ENCODE measurements around the gene IFI27L2. TPM values are rescaled to one million over a fixed set of nuclear protein-coding genes. Genes with fewer than 3 reads are reported as not detected.

IFI27L2 gene
- total RNA-seq, 2 experiments from 2014 or later: 53.1 to 62.2 TPM

DNA sequence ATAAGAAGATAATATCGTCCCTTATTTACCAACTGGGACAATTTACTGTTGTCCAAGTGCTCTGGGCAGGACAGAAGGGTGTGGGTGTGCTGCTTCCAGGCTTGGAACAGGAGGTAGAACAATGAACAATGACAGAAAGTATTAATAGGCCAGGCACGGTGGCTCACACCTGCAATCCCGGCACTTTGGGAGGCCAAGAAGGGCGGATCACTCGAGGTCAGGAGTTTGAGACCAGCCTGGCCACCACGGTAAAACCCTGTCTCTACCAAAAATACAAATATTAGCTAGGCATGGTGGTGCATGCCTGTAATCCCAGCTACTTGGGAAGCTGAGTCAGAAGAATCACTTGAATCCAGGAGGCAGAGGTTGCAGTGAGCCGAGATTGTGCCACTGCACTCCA is 16.3 kb downstream of the IFI27L2 start:
- ChIA-PET POLR2A (no interaction called here), CTCF (no interaction called here)

DNA sequence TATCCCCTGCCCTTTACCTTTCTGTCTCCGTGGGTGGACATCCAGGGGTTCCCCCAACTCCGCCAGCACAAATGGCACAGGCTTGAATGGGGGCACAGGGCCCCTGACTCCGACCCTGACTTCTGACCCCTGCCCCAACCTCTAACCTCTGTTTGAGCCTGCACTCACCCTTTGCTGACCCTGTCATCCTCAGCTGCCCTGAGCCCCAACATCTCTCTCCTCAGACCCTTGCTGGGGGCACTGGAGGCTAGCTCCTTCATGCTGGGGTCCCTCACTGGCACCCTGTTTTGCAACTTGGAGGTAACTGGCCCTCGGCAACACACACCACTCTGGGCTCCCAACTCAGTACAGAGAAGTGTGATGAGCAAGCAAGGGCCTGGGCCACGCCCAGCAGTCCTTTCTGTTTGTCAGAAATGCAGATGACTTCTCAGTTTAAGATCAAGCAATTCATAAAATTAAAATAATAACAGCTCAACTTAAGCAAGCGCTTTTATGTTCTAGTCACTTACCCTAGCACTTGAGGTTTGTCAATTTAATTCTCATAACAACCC is 16.8 kb downstream of the IFI27L2 start:
- CTCF ChIA-PET: no interaction called here
- POLR2A ChIA-PET: no interaction called here

DNA sequence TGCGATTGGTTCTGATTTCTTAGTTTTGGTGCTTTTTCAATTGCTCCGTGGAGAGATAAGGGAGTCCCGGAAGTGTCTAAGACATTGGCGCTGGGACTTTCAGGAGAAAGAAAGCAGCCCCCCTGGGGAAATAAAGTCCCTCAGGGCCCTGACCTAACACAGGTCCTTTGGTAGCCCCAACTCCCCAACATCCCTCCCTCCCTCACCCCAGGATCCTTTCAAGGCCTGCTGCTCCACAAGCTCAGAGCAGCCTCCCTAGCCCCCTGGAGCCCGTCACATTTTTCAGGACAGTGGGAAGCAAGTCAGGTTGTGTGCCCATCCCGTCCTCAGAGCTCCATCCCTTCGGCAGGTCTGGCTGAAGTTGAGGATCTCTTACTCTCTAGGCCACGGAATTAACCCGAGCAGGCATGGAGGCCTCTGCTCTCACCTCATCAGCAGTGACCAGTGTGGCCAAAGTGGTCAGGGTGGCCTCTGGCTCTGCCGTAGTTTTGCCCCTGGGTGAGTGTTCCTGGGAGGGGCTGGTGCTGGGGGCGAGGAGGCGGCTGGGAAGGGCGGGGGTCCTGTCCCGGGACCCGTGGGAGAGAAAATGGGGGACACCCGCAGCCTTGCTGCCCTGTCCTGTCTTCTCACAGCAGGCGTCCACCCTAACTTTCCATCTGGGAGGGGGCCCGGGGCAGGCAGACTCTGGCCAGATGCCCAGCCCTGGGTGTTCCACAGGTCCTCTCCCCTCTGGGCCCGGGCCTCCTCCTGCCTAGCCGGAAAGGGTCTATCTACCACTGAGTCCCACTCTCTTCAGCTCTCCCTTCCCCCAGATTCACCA is 17.9 kb downstream of the IFI27L2 start:
- ChIA-PET POLR2A (no interaction called here), CTCF (no interaction called here)

DNA sequence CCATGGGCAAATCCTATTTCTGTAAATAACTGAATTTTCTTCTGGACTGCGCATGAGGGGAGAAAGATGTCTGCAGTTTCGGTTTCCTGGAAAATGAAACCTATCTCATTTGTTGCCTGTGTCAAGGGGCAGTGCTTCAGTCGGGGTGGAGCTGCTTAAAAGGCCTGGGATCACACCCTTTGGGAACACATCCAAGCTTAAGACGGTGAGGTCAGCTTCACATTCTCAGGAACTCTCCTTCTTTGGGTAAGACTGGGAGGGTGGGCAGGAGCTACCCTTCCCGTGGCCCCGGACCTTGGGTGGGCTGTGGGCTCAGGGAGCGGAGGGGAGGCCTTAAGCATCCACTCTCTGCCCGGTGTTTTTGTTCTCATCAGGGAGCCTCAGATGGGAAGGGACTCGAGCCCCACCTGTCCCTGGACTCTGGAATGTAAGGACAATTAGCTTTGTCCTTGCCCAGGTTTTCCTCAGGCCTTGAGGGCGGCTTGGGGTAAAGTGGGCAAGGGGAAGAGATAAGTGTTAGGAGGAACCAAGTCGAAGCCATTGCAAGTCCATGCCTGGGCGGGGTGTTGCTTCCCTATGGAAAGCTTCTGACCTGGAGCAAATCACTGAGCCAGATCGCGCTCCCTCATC is 18.7 kb downstream of the IFI27L2 start, which contains the start of gene IFI27:
TSS of gene IFI27 (plus strand) at position 185 of the 630 bp plus-strand sequence.
- ChIA-PET POLR2A (no interaction called here), CTCF (no interaction called here)

DNA sequence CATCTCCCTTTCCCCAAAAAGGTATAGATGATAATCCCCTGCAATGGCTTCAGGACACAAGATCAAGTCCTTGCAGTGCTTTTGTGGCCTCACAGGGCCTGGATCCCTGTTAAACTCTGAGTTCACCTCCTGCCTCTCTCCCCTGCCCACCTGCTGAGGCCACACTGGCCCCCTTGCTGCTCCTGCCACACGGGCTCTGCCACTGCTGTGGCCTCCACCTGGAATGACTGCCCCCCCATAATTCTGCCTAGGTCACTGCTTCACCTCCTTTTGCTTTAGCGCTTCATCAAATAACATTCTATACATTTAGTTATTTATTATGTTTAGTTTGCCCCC is 19.5 kb downstream of the IFI27L2 start:
- ChIA-PET CTCF (no interaction called here), POLR2A (no interaction called here)

DNA sequence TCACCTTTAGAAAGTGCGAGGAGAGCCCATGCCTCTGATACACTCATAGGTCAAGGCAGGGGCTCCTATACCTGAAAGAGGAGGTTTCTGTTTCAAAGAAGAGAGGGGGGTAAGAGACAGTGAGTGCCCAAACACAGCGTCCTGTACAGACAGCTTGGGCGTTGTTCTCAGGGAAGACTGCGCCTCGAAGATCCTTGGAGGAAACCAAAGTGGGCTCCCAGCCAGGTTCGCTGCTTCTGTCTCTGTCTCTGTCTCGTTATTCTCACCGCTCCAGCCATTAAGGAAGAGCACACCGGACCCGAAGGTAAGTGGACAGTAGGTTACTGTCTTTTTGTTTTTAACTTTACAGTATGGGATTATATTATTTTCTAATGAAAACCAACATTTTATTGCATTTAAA is 24.7 kb downstream of the IFI27L2 start:
- POLR2A ChIA-PET: no interaction called here
- CTCF ChIA-PET: no interaction called here

DNA sequence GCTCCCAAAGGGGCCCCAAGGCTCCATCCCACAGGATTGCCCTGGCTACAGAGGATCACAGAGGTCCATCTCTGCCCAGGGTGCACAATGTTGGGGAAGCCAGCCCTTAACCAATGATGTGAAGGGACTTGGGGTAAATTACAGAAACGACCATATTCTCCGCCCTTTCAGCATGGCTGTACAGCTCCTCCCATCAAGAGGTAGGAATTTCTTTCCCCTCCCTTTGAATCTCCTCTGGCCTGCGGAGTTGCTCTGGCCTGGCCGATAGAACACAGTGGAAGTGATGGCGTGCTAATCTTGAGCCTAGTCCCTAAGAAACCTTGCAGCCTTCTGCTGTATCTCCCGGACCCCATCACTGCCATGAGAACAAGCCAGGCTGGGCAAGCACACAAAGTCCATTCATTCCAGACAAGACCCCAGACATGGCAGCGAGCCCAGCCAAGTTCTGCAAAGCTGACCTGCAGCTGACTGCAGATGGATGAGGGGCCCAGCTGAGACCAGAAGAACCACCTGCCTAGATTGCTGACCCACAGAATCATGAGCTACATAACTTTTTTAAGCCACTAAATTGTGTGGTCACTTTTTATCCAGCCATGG is 25.8 kb downstream of the IFI27L2 start:
- POLR2A ChIA-PET: no interaction called here
- CTCF ChIA-PET: no interaction called here

DNA sequence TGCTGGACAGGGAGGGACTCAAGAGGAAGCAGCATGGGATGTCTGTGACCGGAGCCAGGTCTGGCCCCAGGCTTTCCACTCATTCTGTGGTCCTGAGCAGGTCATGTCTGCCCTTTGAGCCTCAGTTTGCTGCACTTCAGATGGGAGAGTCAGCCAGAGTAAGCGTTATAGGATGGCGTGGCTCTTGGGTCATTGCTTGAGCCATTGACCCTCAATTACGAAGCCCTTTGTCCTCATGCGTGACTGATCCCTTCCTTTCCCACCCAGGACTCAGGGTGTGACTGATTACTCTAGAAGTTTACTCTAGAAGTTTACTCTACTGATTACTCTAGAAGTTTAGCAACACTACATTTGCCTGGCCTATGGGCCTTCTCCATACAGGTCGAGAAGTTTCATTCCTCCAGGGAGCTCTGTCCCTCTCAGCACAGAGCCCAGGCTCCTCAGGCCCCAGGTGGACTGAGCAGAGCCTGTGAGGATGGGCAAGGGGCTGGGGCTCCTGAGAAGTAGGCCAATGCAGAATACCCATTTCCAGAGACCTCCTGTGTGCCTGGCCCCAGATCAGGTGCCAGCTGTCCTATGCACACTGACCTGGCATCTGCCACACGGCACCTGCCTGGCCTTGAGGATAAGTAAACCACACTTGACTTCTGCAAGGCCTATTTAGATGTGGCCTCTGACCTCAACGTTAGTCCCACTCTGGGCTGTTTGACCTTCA is 26.5 kb downstream of the IFI27L2 start:
- CTCF ChIA-PET: no interaction called here
- POLR2A ChIA-PET: no interaction called here

DNA sequence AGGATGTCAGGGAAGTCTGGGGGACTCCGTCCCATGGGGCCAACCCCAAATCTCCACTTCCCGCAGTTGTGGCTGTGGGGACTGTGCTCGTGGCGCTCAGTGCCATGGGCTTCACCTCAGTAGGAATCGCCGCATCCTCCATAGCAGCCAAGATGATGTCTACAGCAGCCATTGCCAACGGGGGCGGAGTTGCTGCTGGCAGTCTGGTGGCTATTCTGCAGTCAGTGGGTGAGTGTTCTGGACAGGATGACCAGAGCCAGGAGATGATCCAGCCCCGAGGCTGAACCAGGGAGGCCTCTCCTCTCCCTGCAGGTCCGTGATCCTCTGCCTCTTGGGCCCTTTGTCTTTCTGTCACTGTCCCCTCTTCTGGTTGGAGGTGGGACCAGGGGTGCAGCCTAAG is 27.7 kb downstream of the IFI27L2 start:
- POLR2A ChIA-PET: no interaction called here
- CTCF ChIA-PET: no interaction called here

DNA sequence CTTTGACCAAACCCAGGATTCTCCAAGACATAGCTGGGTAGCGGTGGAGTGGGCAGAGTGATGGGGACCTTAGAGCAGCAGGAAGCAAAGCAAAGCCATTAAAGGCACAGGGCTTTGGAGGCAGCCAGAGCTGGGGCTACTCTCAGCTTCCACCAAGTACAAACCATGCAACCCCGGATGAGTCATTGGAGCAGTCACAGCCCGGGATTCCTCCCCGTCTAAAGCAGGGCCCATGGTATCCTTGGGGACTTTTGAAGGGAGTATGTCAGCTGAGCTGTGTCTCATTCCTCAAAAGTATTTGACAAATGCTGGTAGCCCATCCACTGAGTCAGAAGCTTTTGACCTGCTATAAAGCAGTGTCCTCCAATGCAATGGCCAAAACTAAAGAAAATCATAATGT is 28.6 kb downstream of the IFI27L2 start:
- POLR2A ChIA-PET: no interaction called here

DNA sequence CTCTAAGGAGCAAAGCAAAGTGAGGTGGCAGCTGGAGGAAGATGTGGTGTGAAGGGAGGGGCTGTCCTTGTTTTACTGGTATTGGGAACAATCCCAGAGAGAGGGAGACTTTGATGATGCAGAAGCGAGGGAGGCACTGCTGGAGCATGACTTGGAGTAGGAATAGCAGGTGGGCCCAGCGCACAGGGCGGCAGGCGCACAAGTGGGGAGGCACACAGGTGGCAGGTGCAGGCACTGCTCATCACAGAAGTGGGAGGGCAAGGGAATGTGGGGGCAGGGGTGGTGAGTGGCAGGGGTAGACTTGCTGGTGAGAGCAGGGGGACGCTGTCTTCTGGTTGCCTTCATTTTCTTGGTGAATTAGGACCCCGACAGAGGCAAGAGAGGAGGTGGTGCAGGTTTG is 30.4 kb downstream of the IFI27L2 start:
- ChIA-PET POLR2A (no interaction called here), CTCF (no interaction called here)

More for the DNA sequence above, 28.6 kb downstream of the IFI27L2 start:
- CTCF ChIA-PET: no interaction called here

DNA sequence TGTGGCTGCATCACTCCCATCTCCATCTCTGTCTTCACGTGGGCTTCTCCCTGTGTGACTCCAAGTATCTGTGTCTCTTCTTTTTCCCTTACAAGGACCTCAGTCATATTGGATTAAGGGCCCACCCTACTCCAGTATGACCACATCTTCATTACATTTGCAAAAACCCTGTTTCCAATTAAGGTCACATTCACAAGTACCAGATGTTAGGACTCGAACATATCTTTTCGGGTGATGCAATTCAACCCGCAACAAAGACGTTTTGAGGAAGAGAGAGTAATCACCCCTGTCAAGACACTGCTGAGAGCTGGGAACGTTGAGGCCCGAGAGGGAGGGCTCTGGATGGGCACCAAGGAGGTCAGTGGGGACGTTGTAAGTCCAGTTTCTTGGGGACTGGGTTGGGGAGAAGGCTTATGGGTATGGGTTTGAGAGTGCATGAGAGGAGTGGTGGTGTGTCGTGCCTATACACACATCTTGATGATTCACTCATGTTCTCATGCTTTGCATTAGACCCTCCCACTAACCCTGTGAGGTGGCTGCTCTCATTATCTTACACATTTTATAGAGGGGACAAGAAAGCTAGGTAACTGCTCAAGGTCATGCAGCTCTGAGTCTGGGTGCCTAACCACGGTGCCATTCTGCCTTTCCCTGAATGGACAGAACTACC is 30.9 kb downstream of the IFI27L2 start:
- CTCF ChIA-PET: no interaction called here
- POLR2A ChIA-PET: no interaction called here

DNA sequence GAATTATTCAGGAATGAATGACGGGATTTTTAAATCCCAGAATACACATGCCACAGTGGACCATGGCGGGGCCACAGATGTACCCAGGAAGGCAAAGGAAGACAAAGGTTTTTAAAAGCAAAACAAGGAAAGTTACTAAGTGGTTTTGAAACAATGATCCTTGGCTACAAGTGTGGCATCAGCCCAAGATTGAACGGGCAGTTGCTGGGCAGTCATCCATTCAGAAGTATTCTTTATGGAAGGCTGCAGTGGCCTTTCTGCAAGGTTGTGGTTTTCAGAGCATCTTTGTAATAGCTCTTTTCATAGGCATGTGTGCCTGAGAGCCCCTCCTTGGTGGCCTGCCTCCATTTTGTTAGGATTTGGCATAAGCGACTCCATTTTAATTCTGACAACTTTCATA is 32.3 kb downstream of the IFI27L2 start:
- ChIA-PET CTCF (interaction anchor here (0.5 kb wide), 1 partner anchor 868 kb away, joined by 3 read pairs; no protein-coding TSS in a partner anchor), POLR2A (no interaction called here)

DNA sequence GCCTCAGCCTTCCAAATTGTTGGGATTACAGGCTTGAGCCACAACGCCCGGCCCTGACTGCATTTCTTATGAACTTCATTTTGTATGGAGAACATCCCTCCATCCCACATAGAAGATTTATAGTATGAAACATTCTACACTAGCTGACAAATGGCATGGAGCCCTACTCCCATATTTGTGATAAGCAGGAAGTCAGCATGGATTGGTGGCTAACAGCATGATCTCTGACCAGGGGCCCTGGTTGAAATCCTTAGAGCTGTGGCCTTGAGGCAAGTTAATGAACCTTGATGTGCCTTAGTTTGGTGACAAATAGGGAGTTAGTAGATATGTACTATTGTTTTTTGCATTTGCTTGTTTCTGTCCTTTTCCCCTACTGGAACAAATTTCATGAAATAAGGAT is 36.0 kb downstream of the IFI27L2 start:
- ChIA-PET POLR2A (no interaction called here), CTCF (no interaction called here)

DNA sequence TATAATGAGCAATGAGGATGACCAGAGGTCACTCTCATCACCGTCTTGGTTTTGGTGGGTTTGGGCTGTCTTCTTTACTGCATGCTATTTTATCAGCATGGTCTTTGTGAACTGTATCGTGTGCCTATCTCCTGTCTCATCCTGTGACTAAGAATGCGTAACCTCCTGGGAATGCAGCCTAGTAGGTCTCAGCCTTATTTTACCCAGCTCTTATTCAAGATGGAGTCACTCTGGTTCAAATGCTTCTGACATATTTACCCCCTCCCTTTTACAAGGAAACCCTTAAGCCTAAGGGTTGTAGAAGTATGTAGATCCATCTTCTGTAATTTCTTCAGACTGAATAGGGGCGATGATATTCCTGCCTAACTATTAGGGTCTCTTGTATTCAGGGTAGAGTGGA is 39.9 kb downstream of the IFI27L2 start:
- CTCF ChIA-PET: no interaction called here
- POLR2A ChIA-PET: no interaction called here

DNA sequence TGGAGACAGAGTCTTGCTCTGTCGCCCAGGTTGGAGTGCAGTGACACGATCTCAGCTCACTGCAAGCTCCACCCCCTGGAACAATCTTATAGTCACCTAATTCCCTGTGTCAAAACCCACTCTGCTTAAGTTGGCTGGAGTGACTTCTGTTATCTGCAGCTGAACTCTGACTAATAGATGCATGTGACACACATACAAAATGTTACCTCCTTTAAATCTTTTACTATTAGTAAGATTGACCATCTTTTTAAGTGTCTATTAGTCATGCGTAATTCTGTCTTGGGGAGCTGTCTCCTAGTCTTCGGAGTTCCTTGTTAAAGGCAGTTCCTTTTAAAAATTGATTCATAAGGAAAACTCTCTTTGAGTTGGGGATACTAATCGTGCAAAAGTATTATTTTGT is 40.9 kb downstream of the IFI27L2 start:
- POLR2A ChIA-PET: no interaction called here
- CTCF ChIA-PET: no interaction called here

DNA sequence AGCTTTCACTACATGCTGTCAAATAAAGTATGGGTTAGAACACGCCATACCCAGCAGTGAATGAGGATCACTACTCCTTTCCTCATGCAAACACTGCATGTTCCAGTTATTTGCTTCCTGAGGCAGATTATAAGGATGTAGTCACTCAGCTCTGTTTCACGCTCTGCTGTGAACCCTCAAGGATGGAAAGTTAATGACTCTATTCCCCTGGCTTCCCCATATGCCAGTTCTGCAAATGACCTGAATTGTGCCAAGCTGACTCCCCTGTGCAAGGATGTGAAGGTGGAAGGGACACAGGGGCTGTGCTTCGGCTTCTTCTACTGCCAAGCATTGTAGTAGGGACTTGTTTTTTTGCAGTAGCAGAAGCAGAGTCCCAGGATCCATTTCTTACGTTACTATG is 41.5 kb downstream of the IFI27L2 start:
- CTCF ChIA-PET: no interaction called here
- POLR2A ChIA-PET: no interaction called here

DNA sequence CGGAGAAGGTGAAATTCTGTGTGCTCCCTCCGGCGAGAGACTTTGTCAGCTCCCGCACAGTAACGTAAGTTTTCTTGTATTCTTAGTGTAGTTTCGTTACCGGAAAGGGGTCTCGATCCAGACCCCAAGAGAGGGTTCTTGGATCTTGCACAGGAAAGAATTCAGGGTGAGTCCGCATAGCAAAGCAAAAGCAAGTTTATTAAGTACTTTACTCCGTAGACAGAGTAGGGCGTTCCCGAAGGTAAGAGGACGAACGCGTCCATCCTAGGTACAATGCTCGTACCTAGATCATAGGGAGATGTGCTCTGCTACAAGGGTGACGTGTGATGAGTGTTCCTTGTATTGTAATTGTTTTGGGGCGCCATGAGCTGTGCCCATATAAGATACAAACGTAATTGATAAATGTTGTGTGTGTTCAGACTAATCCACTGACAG is 48.0 kb downstream of the IFI27L2 start:
- ChIA-PET CTCF (interaction anchor here (0.9 to 2.4 kb wide), 5 partner anchors 25 to 142 kb away, joined by 3 to 8 read pairs (median 5); no protein-coding TSS in a partner anchor), POLR2A (interaction anchor here (0.6 to 2.1 kb wide), 4 partner anchors 11 to 48 kb away, joined by 5 to 9 read pairs (median 5); partner anchors contain the start of gene IFI27L2)

DNA sequence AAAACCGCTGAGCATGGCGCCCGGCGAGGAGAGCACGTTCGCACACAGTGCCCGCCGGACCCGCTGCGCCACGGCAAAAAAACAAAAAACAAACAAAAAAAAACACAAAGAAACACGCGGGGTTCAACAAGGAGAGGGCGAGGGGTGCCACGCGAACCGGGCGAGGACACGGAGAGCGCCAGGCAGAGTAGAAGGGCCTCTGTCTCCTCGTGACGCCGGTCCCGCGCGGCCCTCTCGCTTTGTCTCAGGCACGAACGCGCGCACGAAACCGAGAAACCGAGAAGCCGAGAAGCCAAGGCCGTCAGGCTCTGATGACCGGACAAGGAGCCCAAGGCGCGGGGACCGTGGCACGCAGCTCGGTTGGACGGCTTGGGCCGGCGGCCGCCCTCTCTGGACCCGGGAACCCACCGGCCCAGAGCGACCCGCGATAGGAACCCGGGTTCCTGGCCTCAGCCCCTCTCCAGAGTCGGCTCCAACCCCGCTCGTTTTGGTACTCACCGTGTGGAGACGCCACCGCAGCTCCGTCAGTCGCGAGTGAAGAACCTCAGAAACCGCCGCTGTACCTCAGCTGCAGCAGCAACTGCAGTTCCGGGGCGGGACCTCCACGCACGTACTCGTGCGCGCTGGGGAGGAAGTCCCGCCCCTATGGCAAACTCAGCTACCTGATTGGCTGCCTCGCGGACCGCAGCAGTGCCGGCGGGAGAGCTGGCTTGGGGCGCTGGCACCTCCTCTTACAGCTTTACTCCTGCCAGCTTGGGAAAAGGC is 48.6 kb downstream of the IFI27L2 start, which contains the start of the genes DDX24 and IFI27L1:
TSS of gene DDX24 (minus strand) at position 582 of the 765 bp plus-strand sequence. CDS start 1,460 bp downstream, outside the sequence.
TSS of gene IFI27L1 (plus strand) at position 690 of the 765 bp plus-strand sequence. CDS start 15,628 bp downstream, outside the sequence.
- CTCF ChIA-PET: interaction anchor here (0.7 to 2.4 kb wide), 5 partner anchors 24 to 99 kb away, joined by 3 to 8 read pairs (median 5); no protein-coding TSS in a partner anchor
- POLR2A ChIA-PET: interaction anchor here (0.6 to 2.1 kb wide), 5 partner anchors 12 to 89 kb away, joined by 3 to 9 read pairs (median 5); partner anchors contain the start of gene IFI27L2
